OCI-LY3 (cell line): ENCODE results near the gene DNAJC22.

Experiments
- H2AFZ ChIP-seq: fragments of 200-600, 300-600 bp; shearing (Covaris generic); 2 replicates; pipeline ENCODE4 v1.6.0; 2014; ENCODE audit warnings: antibody characterized with exemption, low read depth, low read length
- H3K27ac ChIP-seq: fragments of 200-600, 300-600 bp; sonication (generic); 2 replicates; pipeline ENCODE4 v1.5.1; 2014; ENCODE audit warnings: mild to moderate bottlenecking, low read length, moderate library complexity, mixed read lengths
- H3K27me3 ChIP-seq: fragments of 200-600, 300-600 bp; sonication (generic); 2 replicates; pipeline ENCODE4 v1.6.1; 2014; ENCODE audit warnings: low read depth, low read length, mixed read lengths
- H3K36me3 ChIP-seq: fragments of 200-600, 300-600 bp; sonication (generic); replicated peaks from 2 replicates; pipeline ENCODE3; 2014; ENCODE audit warnings: low read depth, low read length, mixed read lengths
- H3K4me1 ChIP-seq: fragments of 300-600, 200-600 bp; sonication (generic); 2 replicates; pipeline ENCODE4 v1.6.1; 2014; ENCODE audit warnings: low read length, mixed read lengths
- H3K4me2 ChIP-seq: fragments of 200-600, 300-600 bp; sonication (generic); 2 replicates; pipeline ENCODE4 v1.6.1; 2014; ENCODE audit warnings: low read length, mixed read lengths
- H3K4me3 ChIP-seq: fragments of 300-600, 200-600 bp; sonication (generic); 2 replicates; pipeline ENCODE4 v1.5.1; 2014; ENCODE audit warnings: antibody characterized with exemption, mild to moderate bottlenecking, low read length, moderate library complexity
- H3K79me2 ChIP-seq: fragments of 300-600, 200-600 bp; shearing (Covaris generic); 2 replicates; pipeline ENCODE4 v1.6.1; 2014; ENCODE audit warnings: mild to moderate bottlenecking, low read length, mixed read lengths
- H3K9ac ChIP-seq: fragments of 300-600, 200-600 bp; shearing (Covaris generic); 2 replicates; pipeline ENCODE4 v1.6.0; 2014; ENCODE audit warnings: mild to moderate bottlenecking, low read length, moderate library complexity
- H3K9me3 ChIP-seq: fragments of 200-600, 300-600 bp; shearing (Covaris generic); 2 replicates; pipeline ENCODE4 v1.6.1; 2014; ENCODE audit warnings: low read length, mixed read lengths; ENCODE audit not compliant: insufficient read depth
- H4K20me1 ChIP-seq: fragments of 200-600, 300-600 bp; sonication (generic); 2 replicates; pipeline ENCODE4 v1.6.1; 2016; ENCODE audit warnings: low read length, mixed read lengths; ENCODE audit not compliant: insufficient read depth
- EZH2phosphoT487 ChIP-seq: fragments of 200-600 bp; shearing (Covaris generic); IDR thresholded peaks from 2 replicates; pipeline ENCODE4 v1.6.1; 2018; ENCODE audit warnings: antibody characterized with exemption, mixed run types, low read depth
- TF ChIP-seq, protein P1 (sequence below): fragments of 200-600, 300-600 bp; sonication (generic); IDR thresholded peaks from 2 replicates; pipeline ENCODE4 v1.5.1; 2014; ENCODE audit warnings: antibody characterized with exemption, low read length, low read depth

Gene DNAJC22

DNA sequence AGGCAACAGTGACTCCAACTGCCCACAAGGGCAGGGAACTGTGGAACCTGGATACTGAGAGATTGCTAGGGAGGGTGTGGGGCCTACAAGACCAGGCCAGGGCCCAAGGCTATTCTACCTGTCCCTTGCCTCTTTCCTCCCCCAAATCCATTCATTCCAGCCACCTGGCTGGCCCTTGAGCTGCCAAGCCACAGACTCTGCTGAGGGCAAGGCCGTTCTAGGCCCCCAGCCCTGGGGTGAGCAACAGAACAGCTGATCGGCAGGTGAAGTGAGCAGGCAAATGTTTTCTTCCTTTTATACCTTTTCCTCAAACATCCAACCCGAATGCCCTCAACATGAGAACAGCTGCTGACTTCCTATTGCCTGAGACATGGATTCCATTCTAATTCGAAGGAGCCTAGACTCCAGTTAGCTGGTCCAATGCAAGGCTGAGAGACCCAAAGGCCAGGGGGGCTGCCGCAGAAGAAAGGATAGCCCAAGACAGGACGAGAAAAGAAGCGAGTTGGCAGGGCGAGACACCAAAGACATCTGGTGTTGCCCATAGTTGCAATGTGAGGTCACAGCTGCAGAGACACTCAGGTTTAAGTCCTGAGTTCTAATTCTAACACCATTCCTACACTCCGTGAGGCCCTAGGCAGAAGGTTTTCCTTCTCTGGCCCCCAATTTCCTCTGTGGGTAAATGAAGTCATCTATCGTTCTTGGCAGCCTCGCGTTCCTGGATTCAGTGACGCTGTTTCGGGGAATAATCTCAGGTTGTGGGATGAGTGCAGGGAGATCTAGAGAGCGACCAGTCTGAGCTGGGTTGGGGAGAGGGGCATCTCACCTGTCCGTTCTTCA is 11.4 kb upstream of the DNAJC22 start:
- no peak overlapping the region for H3K27ac ChIP-seq
- no peaks in the 10 kb centered on the region for H3K79me2 ChIP-seq
- H3K9ac ChIP-seq: no peak overlapping the region
- H3K4me3 ChIP-seq: no peak overlapping the region
- H4K20me1 ChIP-seq: no peaks in the 10 kb centered on the region
- peaks cover 6% of the 10 kb centered on the region; the same call in 1 of the 2 replicates for H3K4me1 ChIP-seq
- no peaks in the 10 kb centered on the region for H3K27me3 ChIP-seq
- H2AFZ ChIP-seq: no peak overlapping the region
- no peak overlapping the region for H3K4me2 ChIP-seq
- TF ChIP-seq EZH2phosphoT487: no peak
- TF ChIP-seq, protein P1, sequence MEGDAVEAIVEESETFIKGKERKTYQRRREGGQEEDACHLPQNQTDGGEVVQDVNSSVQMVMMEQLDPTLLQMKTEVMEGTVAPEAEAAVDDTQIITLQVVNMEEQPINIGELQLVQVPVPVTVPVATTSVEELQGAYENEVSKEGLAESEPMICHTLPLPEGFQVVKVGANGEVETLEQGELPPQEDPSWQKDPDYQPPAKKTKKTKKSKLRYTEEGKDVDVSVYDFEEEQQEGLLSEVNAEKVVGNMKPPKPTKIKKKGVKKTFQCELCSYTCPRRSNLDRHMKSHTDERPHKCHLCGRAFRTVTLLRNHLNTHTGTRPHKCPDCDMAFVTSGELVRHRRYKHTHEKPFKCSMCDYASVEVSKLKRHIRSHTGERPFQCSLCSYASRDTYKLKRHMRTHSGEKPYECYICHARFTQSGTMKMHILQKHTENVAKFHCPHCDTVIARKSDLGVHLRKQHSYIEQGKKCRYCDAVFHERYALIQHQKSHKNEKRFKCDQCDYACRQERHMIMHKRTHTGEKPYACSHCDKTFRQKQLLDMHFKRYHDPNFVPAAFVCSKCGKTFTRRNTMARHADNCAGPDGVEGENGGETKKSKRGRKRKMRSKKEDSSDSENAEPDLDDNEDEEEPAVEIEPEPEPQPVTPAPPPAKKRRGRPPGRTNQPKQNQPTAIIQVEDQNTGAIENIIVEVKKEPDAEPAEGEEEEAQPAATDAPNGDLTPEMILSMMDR: no peak
- peaks cover 10% of the 10 kb centered on the region for H3K36me3 ChIP-seq
- H3K9me3 ChIP-seq: no peaks in the 10 kb centered on the region

- H2AFZ ChIP-seq: no peak overlapping the region
- no peak overlapping the region for H3K4me2 ChIP-seq
Observed at GRCh38 chr12:49335955-49336644, 10.6 kb upstream of the DNAJC22 start.

GRCh38 chr12:49336645-49337584 is 9.8 kb upstream of the DNAJC22 start, which contains the start of gene C1QL4:
C1QL4 (minus strand) TSS chr12:49337188; CDS start chr12:49336477, 711 bp downstream.
- Histone ChIP-seq H3K36me3 (no peaks in the 10 kb centered on the region), H3K4me1 (peaks cover 6% of the 10 kb centered on the region; the same call in 1 of the 2 replicates), H3K27me3 (no peaks in the 10 kb centered on the region; the same call in 1 of the 2 replicates), H3K79me2 (no peaks in the 10 kb centered on the region), H3K4me2 (peak within 1 kb of the TSS; percentile 84), H3K9ac (peak within 1 kb of the TSS; percentile 59), H3K9me3 (no peaks in the 10 kb centered on the region), H3K27ac (no peak within 1 kb of the TSS), H3K4me3 (peak within 1 kb of the TSS; percentile 76), H2AFZ (peak within 1 kb of the TSS; percentile 97), H4K20me1 (no peaks in the 10 kb centered on the region)
- no peak for TF ChIP-seq EZH2phosphoT487
- TF ChIP-seq, protein P1: peak; percentile 77

More at GRCh38 chr12:49335955-49336644, 10.6 kb upstream of the DNAJC22 start:
- H3K9ac ChIP-seq: no peak overlapping the region
- TF ChIP-seq, protein P1: no peak
- no peak for TF ChIP-seq EZH2phosphoT487
- H3K27me3 ChIP-seq: no peaks in the 10 kb centered on the region; the same call in 1 of the 2 replicates
- no peaks in the 10 kb centered on the region for H3K9me3 ChIP-seq
- no peaks in the 10 kb centered on the region for H3K79me2 ChIP-seq
- peak overlapping the region; percentile 76; the same call in 1 of the 2 replicates for H3K4me3 ChIP-seq
- peaks cover 6% of the 10 kb centered on the region; the same call in 1 of the 2 replicates for H3K4me1 ChIP-seq
- H3K36me3 ChIP-seq: peaks cover 5% of the 10 kb centered on the region
- H4K20me1 ChIP-seq: no peaks in the 10 kb centered on the region
- no peak overlapping the region for H3K27ac ChIP-seq
